SK-N-SH (cell line): ENCODE results near the gene UQCR11. TPM values are rescaled to one million over a fixed set of nuclear protein-coding genes. Genes with fewer than 3 reads are reported as not detected.

ENCODE experiments used
- CTCF ChIA-PET: fragments of 300-600, 350-600 bp; formaldehyde crosslinking; extraction: SDS; loops from one replicate; lab custom pipeline; 2021; lab: Yijun Ruan, JAX
- POLR2A ChIA-PET: fragments of 350-600 bp; sonication (Branson Sonifier 250); formaldehyde crosslinking; extraction: SDS; loops from one replicate; lab custom pipeline; 2020; ENCODE audit warnings: antibody characterized with exemption, inconsistent platforms; lab: Yijun Ruan, JAX
- DNase-seq: peaks from one replicate; pipeline ENCODE4 v3.0.0; 2012
- H2AFZ ChIP-seq: fragments of 200-600 bp; sonication (generic); 2 replicates; pipeline ENCODE4 v1.8.1; 2016; ENCODE audit warnings: antibody characterized with exemption, mild to moderate bottlenecking, low read depth
- H3F3A ChIP-seq: fragments of 200-600 bp; sonication (generic); replicated peaks from 2 replicates; pipeline ENCODE3; 2016; ENCODE audit warnings: antibody characterized with exemption, mild to moderate bottlenecking; ENCODE audit not compliant: insufficient read depth
- H3K27ac ChIP-seq, 2 experiments: fragments of 200-500 bp in 1 of 2; fragments of 200-600 bp in 1 of 2; sonication (Bioruptor generic) in 1 of 2; sonication (generic), shearing (Covaris generic) in 1 of 2; 2 replicates each; pipeline versions ENCODE4 v1.5.1 to v1.6.1; 2014 to 2016; ENCODE audit warnings: low read depth in 2 of 2, inconsistent platforms in 1 of 2, low read length in 1 of 2, mild to moderate bottlenecking in 1 of 2, mixed read lengths in 1 of 2
- H3K27me3 ChIP-seq: fragments of 200-600 bp; sonication (generic), shearing (Covaris generic); 2 replicates; pipeline ENCODE4 v1.6.1; 2016; ENCODE audit warnings: mixed run types; ENCODE audit not compliant: insufficient read depth
- H3K36me3 ChIP-seq, 2 experiments: fragments of 200-500 bp in 1 of 2; fragments of 200-600 bp in 1 of 2; sonication (Bioruptor generic) in 1 of 2; sonication (generic) in 1 of 2; replicated peaks in 1 of 2; 2 replicates each; pipeline versions ENCODE3 to v1.5.1; 2014 to 2016; ENCODE audit warnings: low read length in 1 of 2, mild to moderate bottlenecking in 1 of 2; ENCODE audit not compliant: insufficient read depth in 2 of 2, control insufficient read depth in 1 of 2
- H3K4me1 ChIP-seq, 2 experiments: fragments of 200-500 bp in 1 of 2; fragments of 200-600 bp in 1 of 2; sonication (Bioruptor generic) in 1 of 2; sonication (generic), shearing (Covaris generic) in 1 of 2; 2 replicates each; pipeline versions ENCODE4 v1.5.1 to v1.6.1; 2014 to 2016; ENCODE audit warnings: low read depth in 1 of 2, low read length in 1 of 2, mixed run types in 1 of 2; ENCODE audit not compliant: insufficient read depth in 2 of 2, control insufficient read depth in 1 of 2
- H3K4me2 ChIP-seq: fragments of 200-600 bp; sonication (generic), shearing (Covaris generic); 2 replicates; pipeline ENCODE4 v1.6.1; 2017; ENCODE audit warnings: mixed run types
- H3K4me3 ChIP-seq, 2 experiments: fragments of 200-500 bp in 1 of 2; fragments of 200-600 bp in 1 of 2; sonication (Bioruptor generic) in 1 of 2; sonication (generic), shearing (Covaris generic) in 1 of 2; 2 replicates each; pipeline versions ENCODE4 v1.5.1 to v1.8.1; 2014 to 2016; ENCODE audit warnings: low read depth in 2 of 2, inconsistent platforms in 1 of 2, low read length in 1 of 2, mild to moderate bottlenecking in 1 of 2, mixed read lengths in 1 of 2, moderate library complexity in 1 of 2
- H3K79me2 ChIP-seq: fragments of 200-600 bp; sonication (generic); 2 replicates; pipeline ENCODE4 v1.8.1; 2017; ENCODE audit warnings: mild to moderate bottlenecking; ENCODE audit not compliant: insufficient read depth
- H3K9ac ChIP-seq: fragments of 200-600 bp; sonication (generic); 2 replicates; pipeline ENCODE4 v1.6.1; 2017; ENCODE audit warnings: mixed run types
- H3K9me2 ChIP-seq: fragments of 200-600 bp; sonication (generic); 2 replicates; pipeline ENCODE4 v1.6.1; 2017; ENCODE audit warnings: mixed run types
- H3K9me3 ChIP-seq: fragments of 200-600 bp; sonication (generic); 2 replicates; pipeline ENCODE4 v1.6.1; 2017; ENCODE audit warnings: mixed run types, mild to moderate bottlenecking, moderate library complexity
- H4K20me1 ChIP-seq: fragments of 200-600 bp; sonication (generic); 2 replicates; pipeline ENCODE4 v1.6.1; 2017; ENCODE audit warnings: mild to moderate bottlenecking, mixed run types; ENCODE audit not compliant: insufficient read depth
- CHD2 ChIP-seq: fragments of 150-350 bp; IDR thresholded peaks from 2 replicates; pipeline ENCODE4 v1.6.1; 2018; ENCODE audit warnings: low read length; ENCODE audit not compliant: partially characterized antibody
- EZH2phosphoT487 ChIP-seq: fragments of 200-600 bp; sonication (generic); IDR thresholded peaks from 2 replicates; pipeline ENCODE4 v1.6.1; 2017; ENCODE audit warnings: low read depth, mixed run types, mild to moderate bottlenecking, antibody characterized with exemption, moderate library complexity, borderline replicate concordance
- FOXJ3 ChIP-seq: sonication (generic); formaldehyde crosslinking; IDR thresholded peaks from 2 replicates; pipeline ENCODE4 v1.5.1; 2020; ENCODE audit warnings: mild to moderate bottlenecking, missing genetic modification reagents
- FOXM1 ChIP-seq: IDR thresholded peaks from 2 replicates; pipeline ENCODE4 v1.4.0; 2012; ENCODE audit warnings: low read depth, mild to moderate bottlenecking
- IRF3 ChIP-seq: fragments of 150-350 bp; IDR thresholded peaks from 2 replicates; pipeline ENCODE4 v1.6.1; 2016; ENCODE audit warnings: mild to moderate bottlenecking, low read depth, low read length
- MEF2A ChIP-seq: IDR thresholded peaks from 2 replicates; pipeline ENCODE4 v1.4.0; 2012; ENCODE audit warnings: low read depth, borderline replicate concordance
- MXI1 ChIP-seq: IDR thresholded peaks from 2 replicates; pipeline ENCODE4 v1.6.1; 2012; ENCODE audit warnings: mild to moderate bottlenecking, low read depth, low read length, improper control_type of control experiment
- NRF1 ChIP-seq: IDR thresholded peaks from 2 replicates; pipeline ENCODE4 v1.6.1; 2012; ENCODE audit warnings: low read depth, mild to moderate bottlenecking, low read length
- PBX3 ChIP-seq: IDR thresholded peaks from 2 replicates; pipeline ENCODE4; 2012
- POLR2AphosphoS5 ChIP-seq: IDR thresholded peaks from 2 replicates; pipeline ENCODE4 v1.6.1; 2012; ENCODE audit warnings: low read depth, low read length
- RCOR1 ChIP-seq: fragments of 150-350 bp; IDR thresholded peaks from 2 replicates; pipeline ENCODE4 v1.6.1; 2017; ENCODE audit warnings: antibody characterized with exemption, low read length
- SIN3A ChIP-seq: IDR thresholded peaks from 2 replicates; pipeline ENCODE4 v1.6.1; 2012; ENCODE audit warnings: low read depth, mild to moderate bottlenecking, low read length, moderate library complexity, borderline replicate concordance
- USF2 ChIP-seq: fragments of 150-350 bp; IDR thresholded peaks from 2 replicates; pipeline ENCODE4 v1.6.1; 2017; ENCODE audit warnings: antibody characterized with exemption, low read length, low read depth, borderline replicate concordance
- YY1 ChIP-seq: IDR thresholded peaks from 2 replicates; pipeline ENCODE4 v1.4.0; 2012; ENCODE audit warnings: low read depth, mild to moderate bottlenecking
- ZBTB33 ChIP-seq: IDR thresholded peaks from 2 replicates; pipeline ENCODE4 v1.4.0; 2012; ENCODE audit warnings: low read depth, borderline replicate concordance
- WGBS: methylation state at CpG from one replicate; pipeline ENCODE4 v1.1.6; 2017; ENCODE audit warnings: low lambda C conversion rate; 5-methylcytosine and 5-hydroxymethylcytosine counted together
- polyA plus RNA-seq, 3 experiments: library from polyadenylated mRNA; depleted of rRNA; stranded (reverse); fragments of >200 nt; gene quantifications; 2 replicates each; pipeline ENCODE4 v1.2.3, GENCODE V29; 2012

Gene UQCR11
- polyA plus RNA-seq, 1 of the 3 experiments (the other 2 are of a cell fraction), result 372 TPM

- no peaks in the 10 kb centered on the region for H3K9me2 ChIP-seq
- H2AFZ ChIP-seq, result no peak overlapping the region
- no peaks in the 10 kb centered on the region; a peak in 1 of 4 replicates for H3K4me1 ChIP-seq
- peaks cover 10% of the 10 kb centered on the region; the same call in 1 of the 2 replicates for H4K20me1 ChIP-seq
- H3K9ac ChIP-seq, result no peak overlapping the region
- H3K4me2 ChIP-seq, result no peak overlapping the region
- 0 out of 2 replicates have a peak, but pooled peaks cover 8% of the 10 kb centered on the region for H3K79me2 ChIP-seq
- H3K4me3 ChIP-seq, result no peak overlapping the region
- no peak overlapping the region for H3K27ac ChIP-seq
- H3K9me3 ChIP-seq, result no peaks in the 10 kb centered on the region
- H3F3A ChIP-seq, result peaks cover 2% of the 10 kb centered on the region
- TF ChIP-seq CHD2, result no peak
- TF ChIP-seq RCOR1, result no peak
- no peak for TF ChIP-seq IRF3
- TF ChIP-seq POLR2AphosphoS5, result no peak
- no peak for TF ChIP-seq MEF2A
- TF ChIP-seq EZH2phosphoT487, result no peak
- no peak for TF ChIP-seq FOXJ3 (CRISPR knock-in tag)
- TF ChIP-seq FOXM1, result no peak
- no peak for TF ChIP-seq PBX3
- TF ChIP-seq YY1, result no peak
- no peak for TF ChIP-seq ZBTB33
- no peak for TF ChIP-seq MXI1
- TF ChIP-seq USF2, result no peak
- no peak for TF ChIP-seq NRF1
- TF ChIP-seq SIN3A, result no peak
- POLR2A ChIA-PET, result no interaction called here
- H3K36me3 ChIP-seq, result peaks cover 3 to 73% of the 10 kb centered on the region in 2 experiments
- CTCF ChIA-PET, result interaction anchor here (0.8 to 1.4 kb wide), 2 partner anchors 32 to 72 kb away, joined by 3 read pairs; no protein-coding TSS in a partner anchor
- 97% methylated on average over 7 of the region's 26 CpGs for WGBS
- no peaks in the 10 kb centered on the region for H3K27me3 ChIP-seq
- DNase-seq, result peak; percentile 30
Measured at GRCh38 chr19:1619094-1619439, 13.8 kb upstream of the UQCR11 start.
